ES-I3 (cell line): ENCODE measurements around the gene ATP7B.
"Not testable (repeated sequence)": the region's sequence is repeated elsewhere in the genome, so short reads cannot be mapped to it uniquely, and the experiment has no call there.

ENCODE experiments used
- H3K36me3 ChIP-seq: 2 replicates; pipeline ENCODE4 v1.6.1; 2013; ENCODE audit warnings: mild to moderate bottlenecking, low read length, control low read depth, moderate library complexity; ENCODE audit not compliant: insufficient read depth
- H3K4me1 ChIP-seq: 2 replicates; pipeline ENCODE4 v1.6.1; 2013; ENCODE audit warnings: mild to moderate bottlenecking, control low read depth, low read length; ENCODE audit not compliant: insufficient read depth
- H3K9ac ChIP-seq: 2 replicates; pipeline ENCODE4 v1.6.1; 2013; ENCODE audit warnings: low read depth, mild to moderate bottlenecking, low read length, moderate library complexity
- H3K9me3 ChIP-seq: 2 replicates; pipeline ENCODE4 v1.6.1; 2013; ENCODE audit warnings: mild to moderate bottlenecking, low read length, moderate library complexity; ENCODE audit not compliant: control insufficient read depth, insufficient read depth

The ATP7B gene

GRCh38 chr13:51999921-52000320 is 11.3 kb downstream of the ATP7B start:
- Histone ChIP-seq H3K9me3 (no peaks in the 10 kb centered on the region), H3K4me1 (peaks cover 11% of the 10 kb centered on the region), H3K9ac (no peak overlapping the region), H3K36me3 (no peaks in the 10 kb centered on the region)

DNA sequence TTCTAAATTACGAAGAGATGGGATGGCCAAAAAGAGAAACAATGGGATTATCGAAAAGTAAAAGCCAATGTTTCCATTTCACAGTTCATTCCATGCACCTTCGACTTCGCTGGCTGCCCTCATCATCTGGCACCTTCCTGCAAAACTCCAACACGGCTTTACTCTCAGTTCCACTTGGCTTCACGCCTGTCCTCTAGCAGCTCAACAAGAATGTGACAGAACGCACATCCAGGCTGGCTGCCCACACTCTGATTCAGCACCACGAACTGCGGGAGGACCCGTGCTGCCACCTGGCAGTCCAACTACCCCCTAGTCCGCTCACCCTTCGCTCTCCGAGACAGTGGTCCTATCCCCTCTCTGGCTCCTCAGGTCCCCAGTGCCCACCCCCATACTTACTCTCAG is 11.7 kb downstream of the ATP7B start:
- Histone ChIP-seq H3K9me3 (no peaks in the 10 kb centered on the region), H3K36me3 (no peaks in the 10 kb centered on the region), H3K4me1 (peaks cover 11% of the 10 kb centered on the region), H3K9ac (no peak overlapping the region)

DNA sequence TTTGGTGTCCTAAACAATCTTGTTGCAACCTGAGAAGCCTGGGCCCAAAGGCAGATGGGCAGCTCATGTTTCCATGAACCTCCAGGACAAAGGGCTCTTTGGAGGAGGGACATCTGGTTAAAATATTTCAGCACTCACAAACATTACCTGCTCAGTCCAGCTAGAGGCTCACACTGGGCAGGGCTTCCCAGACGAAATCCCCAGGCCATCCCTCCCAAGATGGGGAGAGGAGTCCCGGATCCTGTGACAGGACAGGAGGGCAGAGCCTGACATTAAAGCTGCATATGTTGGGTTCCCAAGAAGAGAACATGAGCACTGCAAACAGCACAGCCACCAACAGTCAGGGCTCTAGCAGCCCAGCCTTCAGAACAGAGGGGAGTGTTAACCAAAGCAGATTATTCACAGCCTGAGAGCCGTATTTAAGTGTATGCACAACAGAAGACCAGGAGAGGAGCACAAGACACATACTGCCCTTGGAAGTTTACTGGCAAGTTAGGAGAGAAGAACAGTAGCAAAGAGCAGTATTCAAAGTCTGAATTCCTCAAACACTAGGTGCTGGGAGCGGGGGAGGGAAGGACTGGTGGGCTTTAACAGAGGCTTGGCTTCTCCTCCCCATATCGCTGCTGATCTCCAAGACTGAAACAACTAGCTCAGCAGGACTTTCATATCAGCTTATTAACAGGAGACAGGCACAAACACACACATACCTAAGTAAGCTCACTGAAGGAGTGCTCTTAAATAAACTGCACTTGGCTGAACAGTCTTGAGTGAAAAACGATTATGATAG is 12.3 kb downstream of the ATP7B start:
- Histone ChIP-seq H3K9me3 (no peaks in the 10 kb centered on the region), H3K9ac (no peak overlapping the region), H3K36me3 (no peaks in the 10 kb centered on the region), H3K4me1 (peaks cover 11% of the 10 kb centered on the region)

DNA sequence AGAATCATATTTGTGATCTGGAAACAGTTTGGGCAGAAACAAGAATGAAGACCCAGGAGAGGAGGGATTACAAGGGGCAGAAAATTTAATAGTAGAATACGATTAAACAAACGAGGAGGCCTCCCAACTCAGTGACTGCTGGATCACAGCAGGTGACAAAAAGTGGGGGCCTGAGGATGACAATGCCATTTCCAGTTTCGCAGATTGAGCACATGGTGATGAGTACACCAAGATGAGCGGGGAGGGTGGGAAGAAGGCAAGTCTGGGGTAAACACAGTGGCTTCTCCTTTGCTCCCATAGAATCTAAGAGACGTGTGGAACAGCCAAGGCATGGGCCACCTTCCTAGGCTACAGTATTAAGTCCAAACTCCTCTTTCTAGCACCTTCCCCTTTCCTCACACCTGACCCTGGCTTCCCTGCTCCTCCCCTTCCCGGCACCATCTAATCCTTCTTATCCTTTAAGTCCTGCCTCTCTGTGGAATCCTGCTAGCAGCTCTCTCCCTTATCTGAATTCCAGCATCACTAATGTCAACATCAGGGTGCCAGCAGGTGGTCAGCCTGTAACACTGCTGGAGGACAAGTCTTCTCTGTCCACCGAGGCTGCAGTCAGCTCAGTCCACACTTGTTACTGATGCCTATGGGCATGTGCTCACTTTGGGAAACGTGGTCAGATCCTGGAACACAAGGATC is 13.5 kb downstream of the ATP7B start:
- H3K9me3 ChIP-seq = no peaks in the 10 kb centered on the region
- no peak overlapping the region for H3K9ac ChIP-seq
- no peaks in the 10 kb centered on the region for H3K36me3 ChIP-seq
- H3K4me1 ChIP-seq = peaks cover 11% of the 10 kb centered on the region

DNA sequence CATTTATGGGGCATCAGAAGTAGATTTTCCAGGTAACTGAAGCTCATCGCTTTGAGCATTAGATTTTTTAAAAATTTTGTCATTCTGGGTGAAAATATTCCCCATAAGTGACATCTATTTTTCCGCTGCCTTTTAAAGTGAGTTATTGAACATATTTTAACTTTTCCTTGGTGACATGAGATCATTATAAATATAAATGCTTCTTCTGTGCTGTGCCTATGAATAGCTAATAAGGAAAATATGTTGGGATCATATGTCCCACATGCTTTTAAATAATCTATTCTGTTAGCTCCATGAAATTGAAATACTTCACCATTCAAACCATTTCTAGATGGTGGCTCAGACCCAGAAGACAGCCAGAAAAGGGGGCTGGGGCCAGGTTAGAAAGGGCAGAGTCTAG is 14.1 kb downstream of the ATP7B start:
- Histone ChIP-seq H3K36me3 (no peaks in the 10 kb centered on the region), H3K9me3 (no peaks in the 10 kb centered on the region), H3K4me1 (peaks cover 11% of the 10 kb centered on the region), H3K9ac (no peak overlapping the region)

DNA sequence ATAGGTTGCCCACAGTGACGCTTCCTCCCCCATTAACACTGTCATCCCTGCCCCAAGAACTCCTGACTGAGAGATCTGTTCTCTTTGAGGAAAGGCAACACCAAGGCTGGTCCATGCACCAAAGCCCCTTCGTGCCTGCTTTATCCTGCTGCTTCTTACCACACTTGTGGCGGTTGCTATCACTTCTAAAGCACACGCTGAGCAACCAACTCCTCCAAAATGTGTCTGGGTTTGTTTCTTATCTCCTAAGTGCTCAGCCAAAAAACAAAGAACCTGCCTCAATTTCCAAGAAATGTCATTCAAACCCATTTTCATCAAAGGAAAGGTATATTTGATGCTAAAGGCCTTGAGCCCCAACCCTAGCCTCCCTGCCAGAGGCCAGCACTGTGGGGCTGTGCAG is 14.6 kb downstream of the ATP7B start:
- no peak overlapping the region for H3K9ac ChIP-seq
- peaks cover 11% of the 10 kb centered on the region for H3K4me1 ChIP-seq
- no peaks in the 10 kb centered on the region for H3K9me3 ChIP-seq
- no peaks in the 10 kb centered on the region for H3K36me3 ChIP-seq

DNA sequence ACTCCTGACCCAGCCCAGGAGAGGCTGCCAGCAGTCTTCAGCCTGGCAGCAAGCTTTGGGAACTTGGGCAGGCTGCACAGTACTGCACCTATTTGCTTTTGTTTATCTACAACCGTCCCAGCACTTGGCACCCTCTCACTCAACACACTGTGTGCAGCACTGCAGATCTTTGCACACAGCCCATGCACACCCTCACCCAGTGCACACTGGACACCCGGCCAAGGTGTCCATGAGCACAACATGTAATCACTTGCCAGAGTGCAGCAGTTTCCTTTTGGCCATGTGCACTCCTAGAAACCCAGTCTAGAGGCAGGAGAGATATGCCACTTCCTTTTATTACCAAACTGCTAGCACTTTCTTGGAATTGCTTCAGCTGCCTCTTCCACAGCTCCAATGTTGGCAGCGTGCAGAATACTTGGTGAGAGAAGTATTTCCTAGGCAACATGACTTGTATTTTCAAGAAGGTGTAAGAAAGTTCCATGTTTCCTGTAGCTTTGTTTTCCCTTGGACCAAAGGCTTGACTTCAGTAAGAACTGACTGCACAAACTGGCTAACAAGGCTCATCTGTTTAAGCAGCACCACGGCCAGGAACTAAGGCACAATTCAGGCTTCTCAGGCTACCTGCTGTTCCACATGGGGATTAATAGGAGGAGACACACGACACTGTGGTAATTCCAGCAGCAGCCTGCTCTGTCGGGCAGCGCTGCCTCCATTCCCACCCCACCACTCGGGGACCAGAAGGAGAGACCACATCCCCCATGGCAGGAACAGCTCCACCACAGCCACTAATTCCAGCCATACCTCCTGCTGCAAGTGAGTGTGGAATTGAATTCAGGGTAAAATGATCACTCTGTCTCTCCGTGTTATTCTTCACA is 15.3 kb downstream of the ATP7B start:
- Histone ChIP-seq H3K36me3 (no peaks in the 10 kb centered on the region), H3K9me3 (no peaks in the 10 kb centered on the region), H3K4me1 (peaks cover 9% of the 10 kb centered on the region; the same call in 1 of the 2 replicates), H3K9ac (no peak overlapping the region)

- H3K4me1 ChIP-seq = peaks cover 4% of the 10 kb centered on the region; the same call in 1 of the 2 replicates
- no peak overlapping the region for H3K9ac ChIP-seq
- no peaks in the 10 kb centered on the region for H3K36me3 ChIP-seq
- H3K9me3 ChIP-seq = no peaks in the 10 kb centered on the region
Observed at GRCh38 chr13:51993713-51994112, 17.5 kb downstream of the ATP7B start.

DNA sequence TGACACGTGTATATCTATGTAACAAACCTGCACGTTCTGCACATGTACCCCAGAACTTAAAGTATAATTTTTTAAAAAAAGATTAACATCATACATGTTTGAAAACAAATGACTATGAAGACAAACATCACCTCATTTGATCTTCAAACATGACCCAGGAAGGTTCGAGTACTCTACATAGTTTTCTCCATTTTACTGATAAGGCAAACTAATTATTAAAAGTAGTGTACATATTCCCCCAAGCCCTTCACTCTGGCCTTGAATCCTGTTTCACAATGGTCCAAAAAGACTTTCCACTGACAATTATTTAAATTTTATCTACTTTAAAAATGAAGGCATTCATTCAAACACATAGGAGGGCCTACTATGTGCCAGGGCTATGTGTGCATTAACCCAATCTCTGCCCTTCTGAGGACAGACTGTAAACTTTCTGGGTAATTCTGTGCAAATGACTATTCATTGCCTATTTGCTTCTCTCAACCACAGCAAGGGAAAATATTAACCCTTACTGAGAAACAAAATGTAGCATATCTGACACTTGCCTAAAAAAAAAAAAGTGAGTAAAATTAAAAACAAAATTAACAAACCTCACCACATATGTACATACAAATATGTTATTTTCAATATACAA is 22.1 kb downstream of the ATP7B start:
- no peak overlapping the region for H3K9ac ChIP-seq
- H3K4me1 ChIP-seq = no peaks in the 10 kb centered on the region
- H3K36me3 ChIP-seq = no peaks in the 10 kb centered on the region
- no peaks in the 10 kb centered on the region for H3K9me3 ChIP-seq

DNA sequence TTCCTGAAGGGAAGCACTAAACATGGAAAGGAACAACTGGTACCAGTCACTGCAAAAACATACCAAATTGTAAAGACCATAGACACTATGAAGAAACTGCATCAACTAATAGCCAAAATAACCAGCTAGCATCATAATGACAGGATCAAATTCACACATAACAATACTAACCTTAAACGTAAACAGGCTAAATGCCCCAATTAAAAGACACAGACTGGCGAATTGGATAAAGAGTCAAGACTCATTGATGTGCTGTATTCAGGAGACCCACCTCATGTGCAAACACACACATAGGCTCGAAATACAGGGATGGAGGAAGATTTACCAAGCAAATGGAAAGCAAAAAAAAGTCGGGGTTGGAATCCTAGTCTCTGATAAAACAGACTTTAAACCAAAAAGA is 26.3 kb downstream of the ATP7B start:
- H3K36me3 ChIP-seq, H3K9ac ChIP-seq: not testable (repeated sequence)

DNA sequence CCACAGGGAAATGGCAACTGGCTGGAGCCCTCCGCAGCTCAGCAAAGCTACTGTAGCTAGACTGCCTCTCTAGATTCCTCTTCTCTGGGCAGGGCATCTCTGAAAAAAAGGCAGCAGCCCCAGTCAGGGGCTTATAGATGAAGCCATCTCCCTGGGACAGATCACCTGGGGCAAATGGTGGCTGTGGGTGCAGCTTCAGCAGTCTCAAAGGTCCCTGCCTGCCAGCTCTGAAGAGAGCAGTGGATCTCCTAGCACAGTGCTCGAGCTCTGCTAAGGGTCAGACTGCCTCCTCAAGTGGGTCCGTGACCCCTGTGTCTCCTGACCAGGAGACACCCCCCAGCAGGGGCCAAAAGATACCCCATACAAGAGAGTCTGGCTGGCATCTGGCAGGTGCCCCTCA is 28.0 kb downstream of the ATP7B start:
- H3K36me3 ChIP-seq, H3K4me1 ChIP-seq, H3K9me3 ChIP-seq, H3K9ac ChIP-seq: not testable (repeated sequence)

More for the DNA sequence above, 26.3 kb downstream of the ATP7B start:
- H3K9me3 ChIP-seq, H3K4me1 ChIP-seq: not testable (repeated sequence)

GRCh38 chr13:51981355-51981754 is 29.9 kb downstream of the ATP7B start:
- Histone ChIP-seq H3K9me3 (no peaks in the 10 kb centered on the region), H3K36me3 (no peaks in the 10 kb centered on the region), H3K9ac (no peak overlapping the region), H3K4me1 (no peaks in the 10 kb centered on the region)

GRCh38 chr13:51980908-51981307 is 30.3 kb downstream of the ATP7B start:
- Histone ChIP-seq H3K9ac (no peak overlapping the region), H3K4me1 (no peaks in the 10 kb centered on the region), H3K36me3 (no peaks in the 10 kb centered on the region), H3K9me3 (no peaks in the 10 kb centered on the region)
